Stimulated activated CD4-positive, alpha-beta T cell treated with anti-CD3 and anti-CD28 coated beads, Interleukin-1b, Interleukin-23, amount 100 ng/mL, for 24 hours (primary cell): ENCODE results near the gene FXR2.

ENCODE experiments used
- DNase-seq, 4 experiments: peaks; one replicate each; pipeline ENCODE4 v3.0.0-alpha.2; 2020; ENCODE audit warnings: low read depth in 4 of 4, low spot score in 1 of 4

FXR2 gene

GRCh38 chr17:7573324-7574080 is 41.2 kb downstream of the FXR2 start:
- DNase-seq, result peak; percentile 69 to 85 (median 84)

DNA sequence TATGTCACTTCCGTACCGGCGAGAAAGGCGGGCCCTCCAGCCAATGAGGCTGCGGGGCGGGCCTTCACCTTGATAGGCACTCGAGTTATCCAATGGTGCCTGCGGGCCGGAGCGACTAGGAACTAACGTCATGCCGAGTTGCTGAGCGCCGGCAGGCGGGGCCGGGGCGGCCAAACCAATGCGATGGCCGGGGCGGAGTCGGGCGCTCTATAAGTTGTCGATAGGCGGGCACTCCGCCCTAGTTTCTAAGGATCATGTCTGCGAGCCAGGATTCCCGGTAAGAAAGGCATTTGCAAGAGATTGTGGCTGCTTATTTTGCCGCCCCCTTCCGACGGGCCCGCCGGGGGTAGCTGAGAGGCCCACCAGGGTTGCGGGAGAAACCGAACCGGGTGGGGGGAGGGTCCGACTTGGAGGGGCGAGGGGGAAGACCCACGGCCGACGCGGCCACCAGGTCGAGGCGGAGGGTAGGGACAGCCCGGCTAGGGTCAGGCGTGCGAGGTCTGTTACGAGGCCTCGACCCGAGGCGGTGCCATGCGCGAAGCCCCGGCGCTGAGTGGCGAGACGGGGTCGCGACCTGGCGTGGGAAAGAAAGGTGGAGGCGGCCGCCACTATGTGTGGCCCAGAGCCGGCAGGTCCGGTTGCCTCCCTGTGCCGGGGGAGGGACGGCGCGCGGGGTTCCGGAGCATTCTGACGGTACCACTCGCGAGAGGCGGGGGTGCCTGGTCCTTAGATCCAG is 41.9 kb downstream of the FXR2 start:
- peak in 3 of 4 experiments; percentile 99 for DNase-seq

DNA sequence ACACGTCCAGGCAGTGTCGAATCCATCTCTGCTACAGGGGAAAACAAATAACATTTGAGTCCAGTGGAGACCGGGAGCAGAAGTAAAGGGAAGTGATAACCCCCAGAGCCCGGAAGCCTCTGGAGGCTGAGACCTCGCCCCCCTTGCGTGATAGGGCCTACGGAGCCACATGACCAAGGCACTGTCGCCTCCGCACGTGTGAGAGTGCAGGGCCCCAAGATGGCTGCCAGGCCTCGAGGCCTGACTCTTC is 42.4 kb downstream of the FXR2 start:
- DNase-seq, result peak in 1 of 4 experiments; percentile 95

- DNase-seq, result no peak
Observed at GRCh38 chr17:7570351-7570750, 44.3 kb downstream of the FXR2 start.

DNA sequence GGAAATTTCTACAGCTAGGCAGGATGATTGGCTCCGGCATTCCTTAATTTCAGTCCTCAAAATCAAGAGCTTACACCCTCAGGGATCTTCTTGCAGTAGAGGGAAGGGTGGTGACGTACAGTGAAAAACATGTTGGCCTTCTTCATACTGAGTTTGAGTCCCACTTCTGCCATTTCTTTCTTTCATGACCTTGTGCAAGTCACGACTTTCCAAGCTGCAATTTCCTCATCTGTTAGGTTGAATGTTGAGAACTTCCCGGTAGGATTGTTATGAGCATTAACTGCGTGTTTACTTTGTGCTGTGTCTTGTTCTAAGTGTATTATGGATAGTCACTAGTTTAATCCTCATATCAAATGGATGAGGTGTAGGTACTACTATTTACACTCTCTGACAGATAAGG is 45.1 kb downstream of the FXR2 start:
- no peak for DNase-seq

DNA sequence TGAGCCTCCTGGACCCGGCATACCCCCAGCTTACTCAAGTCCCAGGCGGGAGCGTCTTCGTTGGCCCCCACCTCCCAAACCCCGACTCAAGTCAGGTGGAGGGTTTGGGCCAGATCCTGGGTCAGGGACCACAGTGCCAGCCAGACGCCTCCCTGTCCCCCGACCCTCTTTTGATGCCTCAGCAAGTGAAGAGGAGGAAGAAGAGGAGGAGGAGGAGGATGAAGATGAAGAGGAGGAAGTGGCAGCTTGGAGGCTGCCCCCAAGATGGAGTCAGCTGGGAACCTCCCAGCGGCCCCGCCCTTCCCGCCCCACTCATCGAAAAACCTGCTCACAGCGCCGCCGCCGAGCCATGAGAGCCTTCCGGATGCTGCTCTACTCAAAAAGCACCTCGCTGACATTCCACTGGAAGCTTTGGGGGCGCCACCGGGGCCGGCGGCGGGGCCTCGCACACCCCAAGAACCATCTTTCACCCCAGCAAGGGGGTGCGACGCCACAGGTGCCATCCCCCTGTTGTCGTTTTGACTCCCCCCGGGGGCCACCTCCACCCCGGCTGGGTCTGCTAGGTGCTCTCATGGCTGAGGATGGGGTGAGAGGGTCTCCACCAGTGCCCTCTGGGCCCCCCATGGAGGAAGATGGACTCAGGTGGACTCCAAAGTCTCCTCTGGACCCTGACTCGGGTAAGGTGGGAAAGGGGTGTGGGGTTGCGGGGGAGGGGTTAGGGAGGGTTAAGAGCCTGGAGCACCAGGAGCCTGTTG is 51.4 kb downstream of the FXR2 start:
- no peak for DNase-seq

GRCh38 chr17:7562208-7562605 is 52.5 kb downstream of the FXR2 start:
- no peak for DNase-seq

DNA sequence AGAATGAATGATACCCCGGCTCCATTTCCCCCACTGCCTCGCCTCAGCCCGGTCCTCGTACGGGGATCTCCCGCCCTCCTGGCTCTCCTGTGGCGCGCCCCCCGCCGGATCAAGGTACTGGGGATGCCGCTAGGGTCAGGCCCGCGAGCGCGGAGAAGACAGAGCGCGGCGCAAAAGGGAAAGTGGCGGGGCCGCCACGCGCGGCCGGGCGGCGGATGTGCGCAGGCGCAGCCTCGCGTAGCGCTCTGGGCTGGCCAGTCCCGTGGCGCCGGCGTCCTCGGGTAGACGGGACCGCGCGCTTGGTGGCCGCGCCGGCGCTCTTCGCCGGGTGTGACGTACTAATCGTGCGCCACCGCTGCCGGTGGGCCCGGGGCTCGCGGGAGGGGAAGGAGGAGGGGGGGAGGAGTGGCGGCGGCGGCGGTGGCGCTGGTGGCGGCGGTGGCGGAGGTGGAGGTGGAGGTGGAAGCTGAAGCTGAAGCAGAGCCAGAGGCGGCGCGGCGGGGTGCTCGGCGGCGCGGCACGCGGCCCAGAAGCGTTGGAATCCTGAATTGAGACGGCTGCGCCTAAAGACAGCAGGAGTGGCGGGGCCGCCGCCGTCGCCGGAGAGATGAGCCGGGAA is 53.0 kb downstream of the FXR2 start, which contains the start of gene SENP3:
SENP3 (plus strand) TSS at position 331 of the 619 bp plus-strand sequence. CDS start 1,158 bp downstream, outside the sequence.
- peak; percentile 70 to 91 (median 86) for DNase-seq

DNA sequence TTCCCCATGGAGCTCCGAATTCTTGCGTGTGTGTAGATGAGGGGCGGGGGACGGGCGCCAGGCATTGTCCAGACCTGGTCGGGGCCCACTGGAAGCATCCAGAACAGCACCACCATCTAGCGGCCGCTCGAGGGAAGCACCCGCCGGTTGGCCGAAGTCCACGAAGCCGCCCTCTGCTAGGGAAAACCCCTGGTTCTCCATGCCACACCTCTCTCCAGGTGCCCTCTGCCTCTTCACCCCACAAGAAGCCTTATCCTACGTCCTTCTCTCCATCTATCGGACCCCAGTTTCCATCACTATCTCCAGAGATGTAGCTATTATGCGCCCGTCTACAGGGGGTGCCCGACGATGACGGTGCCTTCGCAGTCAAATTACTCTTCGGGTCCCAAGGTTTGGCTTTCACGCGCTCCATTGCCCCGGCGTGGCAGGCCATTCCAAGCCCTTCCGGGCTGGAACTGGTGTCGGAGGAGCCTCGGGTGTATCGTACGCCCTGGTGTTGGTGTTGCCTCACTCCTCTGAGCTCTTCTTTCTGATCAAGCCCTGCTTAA is 53.6 kb downstream of the FXR2 start:
- peak; percentile 54 to 85 (median 78) for DNase-seq

GRCh38 chr17:7560172-7561027 is 54.3 kb downstream of the FXR2 start:
- DNase-seq, result peak in 2 of 4 experiments; percentile 45 to 55

- DNase-seq, result no peak
Observed at GRCh38 chr17:7559320-7560171, 55.2 kb downstream of the FXR2 start.

GRCh38 chr17:7558544-7559319 is 56.0 kb downstream of the FXR2 start, which contains the start of gene TNFSF13:
TSS of gene TNFSF13 (plus strand) at chr17:7558750. CDS start at chr17:7559040, 290 bp downstream.
- no peak for DNase-seq

GRCh38 chr17:7557775-7558543 is 56.7 kb downstream of the FXR2 start:
- DNase-seq, result no peak

GRCh38 chr17:7557147-7557764 is 57.4 kb downstream of the FXR2 start:
- no peak for DNase-seq

DNA sequence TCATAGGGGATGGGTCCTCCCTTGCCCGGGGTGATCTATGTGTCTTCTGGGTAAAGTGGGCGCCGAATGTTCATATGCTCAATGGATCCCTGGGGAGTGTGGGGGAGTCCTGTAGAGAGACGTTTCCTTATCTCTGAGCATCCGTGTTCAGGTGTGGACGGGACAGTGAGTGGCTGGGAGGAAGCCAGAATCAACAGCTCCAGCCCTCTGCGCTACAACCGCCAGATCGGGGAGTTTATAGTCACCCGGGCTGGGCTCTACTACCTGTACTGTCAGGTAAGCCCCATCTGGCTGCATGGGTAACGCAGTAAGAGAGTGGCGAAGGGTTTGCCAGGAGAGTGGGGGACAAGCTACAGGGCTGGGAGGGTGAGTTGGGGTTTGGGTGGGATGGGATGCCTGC is 58.1 kb downstream of the FXR2 start:
- no peak for DNase-seq

- no peak for DNase-seq
Observed at GRCh38 chr17:7555320-7555948, 59.3 kb downstream of the FXR2 start.

GRCh38 chr17:7553356-7553755 is 61.3 kb downstream of the FXR2 start:
- no peak for DNase-seq
